ENCODE data around the gene ST3GAL4.

- TF ChIP-seq POLR2AphosphoS5 (IDR thresholded peaks at IDR 0.05) (no peak), POLR2A (IDR thresholded peaks at IDR 0.05) (no peak)
Measured at GRCh38 chr11:126403022-126403581, 47.6 kb downstream of the ST3GAL4 start.
